ENCODE data around the gene SUCO. TPM values are rescaled to one million over a fixed set of nuclear protein-coding genes. Genes with fewer than 3 reads are reported as not detected.

The SUCO gene
- total RNA-seq, 2 donors from 2014 or later: 19.5 to 43.5 TPM

DNA sequence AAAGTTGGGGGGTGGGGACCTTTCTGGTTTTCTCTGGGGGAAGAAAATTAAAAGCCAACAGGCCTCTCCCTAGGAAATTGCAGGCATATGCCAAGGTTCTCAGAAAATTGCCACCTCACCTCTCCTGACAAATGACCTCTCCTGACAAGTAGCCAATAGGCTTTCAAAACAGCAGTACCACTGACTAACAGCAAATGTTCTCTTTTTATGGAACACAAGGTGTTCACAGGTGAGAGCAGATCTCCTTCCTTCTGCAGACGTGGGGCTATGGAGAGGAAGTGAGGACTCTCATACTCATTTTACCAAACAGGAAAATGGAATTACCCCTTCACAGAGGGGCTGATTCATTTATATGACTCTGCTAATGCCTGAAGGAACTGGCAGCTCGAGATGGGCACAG, 32.7 kb upstream of the SUCO start:
- Histone ChIP-seq H3K9me3 (no peaks in the 10 kb centered on the region), H3K27ac (no peak overlapping the region), H3K27me3 (replicated peaks; ENCODE audit: insufficient read depth) (no peaks in the 10 kb centered on the region), H3K4me1 (ENCODE audit: control insufficient read depth in 1 of 2, low read depth in 2 of 2) (peaks cover 3 to 8% of the 10 kb centered on the region in 2 donors), H3K4me3 (no peak overlapping the region), H3K36me3 (no peaks in the 10 kb centered on the region)
- DNase-seq (ENCODE audit: low spot score) (no peak), ATAC-seq (ENCODE audit: insufficient number of reproducible peaks, low FRiP score, low read depth) (no peak)
- TF ChIP-seq, protein P1, sequence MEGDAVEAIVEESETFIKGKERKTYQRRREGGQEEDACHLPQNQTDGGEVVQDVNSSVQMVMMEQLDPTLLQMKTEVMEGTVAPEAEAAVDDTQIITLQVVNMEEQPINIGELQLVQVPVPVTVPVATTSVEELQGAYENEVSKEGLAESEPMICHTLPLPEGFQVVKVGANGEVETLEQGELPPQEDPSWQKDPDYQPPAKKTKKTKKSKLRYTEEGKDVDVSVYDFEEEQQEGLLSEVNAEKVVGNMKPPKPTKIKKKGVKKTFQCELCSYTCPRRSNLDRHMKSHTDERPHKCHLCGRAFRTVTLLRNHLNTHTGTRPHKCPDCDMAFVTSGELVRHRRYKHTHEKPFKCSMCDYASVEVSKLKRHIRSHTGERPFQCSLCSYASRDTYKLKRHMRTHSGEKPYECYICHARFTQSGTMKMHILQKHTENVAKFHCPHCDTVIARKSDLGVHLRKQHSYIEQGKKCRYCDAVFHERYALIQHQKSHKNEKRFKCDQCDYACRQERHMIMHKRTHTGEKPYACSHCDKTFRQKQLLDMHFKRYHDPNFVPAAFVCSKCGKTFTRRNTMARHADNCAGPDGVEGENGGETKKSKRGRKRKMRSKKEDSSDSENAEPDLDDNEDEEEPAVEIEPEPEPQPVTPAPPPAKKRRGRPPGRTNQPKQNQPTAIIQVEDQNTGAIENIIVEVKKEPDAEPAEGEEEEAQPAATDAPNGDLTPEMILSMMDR (IDR thresholded peaks at IDR 0.05): no peak

GRCh38 chr1:172507741-172508140, 25.2 kb upstream of the SUCO start:
- H3K27ac ChIP-seq: no peak overlapping the region
- ATAC-seq (ENCODE audit: insufficient number of reproducible peaks, low FRiP score, low read depth): no peak
- no peaks in the 10 kb centered on the region for H3K4me1 ChIP-seq (ENCODE audit: control insufficient read depth in 1 of 2, low read depth in 2 of 2)
- H3K36me3 ChIP-seq: no peaks in the 10 kb centered on the region
- H3K27me3 ChIP-seq (replicated peaks; ENCODE audit: insufficient read depth): no peaks in the 10 kb centered on the region
- H3K9me3 ChIP-seq: no peaks in the 10 kb centered on the region
- no peak overlapping the region for H3K4me3 ChIP-seq
- DNase-seq (ENCODE audit: low spot score): no peak
- TF ChIP-seq, protein P1 (IDR thresholded peaks at IDR 0.05): no peak

GRCh38 chr1:172510479-172510878, 22.5 kb upstream of the SUCO start:
- Histone ChIP-seq H3K36me3 (no peaks in the 10 kb centered on the region), H3K4me3 (no peak overlapping the region), H3K9me3 (no peaks in the 10 kb centered on the region), H3K27ac (no peak overlapping the region), H3K27me3 (replicated peaks; ENCODE audit: insufficient read depth) (no peaks in the 10 kb centered on the region), H3K4me1 (ENCODE audit: control insufficient read depth in 1 of 2, low read depth in 2 of 2) (no peaks in the 10 kb centered on the region)
- ATAC-seq (ENCODE audit: insufficient number of reproducible peaks, low FRiP score, low read depth): no peak
- TF ChIP-seq, protein P1 (IDR thresholded peaks at IDR 0.05): no peak
- DNase-seq (ENCODE audit: low spot score): no peak

DNA sequence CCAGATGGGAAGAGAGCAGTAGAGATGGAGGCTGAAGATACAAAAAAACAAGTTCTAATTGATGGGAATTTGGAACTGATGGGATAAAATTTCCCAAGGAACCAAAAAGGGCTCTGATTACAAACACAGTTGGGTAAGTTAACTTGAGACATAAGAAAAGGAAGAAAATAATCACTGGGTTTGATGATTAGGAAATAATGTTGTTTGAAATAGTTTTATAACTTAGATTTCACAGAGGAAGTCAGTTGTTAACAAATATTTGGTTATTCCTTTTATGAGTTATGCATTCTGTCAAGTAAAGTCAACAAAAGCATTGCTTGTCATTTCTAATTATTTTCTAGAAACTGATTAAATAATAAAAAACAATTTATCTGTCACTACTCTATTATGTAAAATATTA, 20.4 kb upstream of the SUCO start:
- no peak for ATAC-seq (ENCODE audit: insufficient number of reproducible peaks, low FRiP score, low read depth)

DNA sequence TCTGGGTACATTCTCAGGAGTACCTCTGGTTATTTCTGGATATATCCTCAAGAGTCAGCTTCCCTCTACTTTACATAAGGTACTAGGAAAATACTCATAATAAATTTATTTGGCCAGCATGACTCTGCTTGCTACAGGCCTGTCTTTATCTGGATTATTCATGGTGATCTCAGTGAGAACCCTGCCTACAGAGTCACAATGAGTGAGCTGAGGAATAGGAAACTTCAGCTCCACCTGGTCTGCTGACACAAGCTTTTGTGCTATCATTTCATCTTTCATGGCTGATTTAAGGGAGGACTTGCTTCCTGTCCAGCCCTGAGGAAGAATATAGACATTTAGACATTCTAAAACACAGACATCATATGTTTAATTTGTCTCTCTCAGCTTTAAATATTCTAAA, 19.5 kb upstream of the SUCO start:
- no peak for DNase-seq (ENCODE audit: low spot score)

More for the DNA sequence above, 20.4 kb upstream of the SUCO start:
- H3K9me3 ChIP-seq: no peaks in the 10 kb centered on the region
- no peak for DNase-seq (ENCODE audit: low spot score)
- no peaks in the 10 kb centered on the region for H3K27me3 ChIP-seq (replicated peaks; ENCODE audit: insufficient read depth)
- H3K4me1 ChIP-seq (ENCODE audit: control insufficient read depth in 1 of 2, low read depth in 2 of 2): no peaks in the 10 kb centered on the region
- H3K27ac ChIP-seq: no peak overlapping the region
- H3K4me3 ChIP-seq: no peak overlapping the region
- TF ChIP-seq, protein P1 (IDR thresholded peaks at IDR 0.05): no peak
- no peaks in the 10 kb centered on the region for H3K36me3 ChIP-seq

More for the DNA sequence above, 19.5 kb upstream of the SUCO start:
- Histone ChIP-seq H3K27me3 (replicated peaks; ENCODE audit: insufficient read depth) (no peaks in the 10 kb centered on the region), H3K9me3 (no peaks in the 10 kb centered on the region), H3K27ac (no peak overlapping the region), H3K4me3 (no peak overlapping the region), H3K4me1 (ENCODE audit: control insufficient read depth in 1 of 2, low read depth in 2 of 2) (no peaks in the 10 kb centered on the region), H3K36me3 (no peaks in the 10 kb centered on the region)
- ATAC-seq (ENCODE audit: insufficient number of reproducible peaks, low FRiP score, low read depth): no peak
- TF ChIP-seq, protein P1 (IDR thresholded peaks at IDR 0.05): no peak

Data from thoracic aorta (tissue), 2 donors.